DND-41 (cell line): ENCODE results near the gene HADHA.

Experiments used
- ATAC-seq: fragments of 200-7000 bp; cut with Tn5 transposase; 3 replicates; pipeline ENCODE4 v1.9.1; 2021; ENCODE audit warnings: low read depth; ENCODE audit not compliant: insufficient read depth
- DNase-seq: peaks from one replicate; pipeline ENCODE4 v3.0.0-alpha.2; 2020
- H2AFZ ChIP-seq: 2 replicates; pipeline ENCODE4 v1.6.0; 2012; ENCODE audit warnings: low read depth, low read length
- H3K27ac ChIP-seq: 2 replicates; pipeline ENCODE4 v1.5.1; 2012; ENCODE audit warnings: low read length, inconsistent platforms
- H3K27me3 ChIP-seq: fragments of 200-600 bp; sonication (generic); 2 replicates; pipeline ENCODE4 v1.6.0; 2012; ENCODE audit warnings: low read length, mild to moderate bottlenecking, inconsistent platforms; ENCODE audit not compliant: insufficient read depth, poor library complexity
- H3K36me3 ChIP-seq: 2 replicates; pipeline ENCODE4 v1.5.1; 2012; ENCODE audit warnings: low read length, inconsistent platforms; ENCODE audit not compliant: insufficient read depth
- H3K4me1 ChIP-seq: 2 replicates; pipeline ENCODE4 v1.5.1; 2012; ENCODE audit warnings: mild to moderate bottlenecking, low read length; ENCODE audit not compliant: insufficient read depth
- H3K4me2 ChIP-seq: 2 replicates; pipeline ENCODE4 v1.6.0; 2012; ENCODE audit warnings: mild to moderate bottlenecking, moderate library complexity, low read length, inconsistent platforms; ENCODE audit not compliant: insufficient read depth
- H3K4me3 ChIP-seq, 2 experiments: fragments of 200-600 bp in 1 of 2; shearing (Covaris generic) in 1 of 2; 2 replicates each; pipeline ENCODE4 v1.5.1; 2012 to 2016; ENCODE audit warnings: inconsistent platforms in 2 of 2, low read length in 2 of 2, mild to moderate bottlenecking in 2 of 2, low read depth in 1 of 2, moderate library complexity in 1 of 2
- H3K79me2 ChIP-seq: 2 replicates; pipeline ENCODE4 v1.6.0; 2012; ENCODE audit warnings: low read length, inconsistent platforms; ENCODE audit not compliant: insufficient read depth
- H3K9ac ChIP-seq: 2 replicates; pipeline ENCODE4 v1.6.0; 2012; ENCODE audit warnings: low read depth, mild to moderate bottlenecking, inconsistent platforms, low read length, moderate library complexity
- H3K9me3 ChIP-seq: 2 replicates; pipeline ENCODE4 v1.5.1; 2012; ENCODE audit warnings: low read length, moderate library complexity, mild to moderate bottlenecking, inconsistent platforms; ENCODE audit not compliant: insufficient read depth, severe bottlenecking
- H4K20me1 ChIP-seq: 2 replicates; pipeline ENCODE4 v1.6.0; 2012; ENCODE audit warnings: low read length; ENCODE audit not compliant: insufficient read depth
- EZH2 ChIP-seq: IDR thresholded peaks from 3 replicates; pipeline ENCODE4 v1.6.1; 2012; ENCODE audit warnings: borderline replicate concordance, low read depth, mild to moderate bottlenecking, moderate library complexity, low read length, inconsistent platforms; ENCODE audit not compliant: severe bottlenecking
- TF ChIP-seq, protein P1 (sequence below): IDR thresholded peaks from 2 replicates; pipeline ENCODE4 v1.5.1; 2012; ENCODE audit warnings: borderline replicate concordance, low read length, moderate library complexity, mild to moderate bottlenecking; ENCODE audit not compliant: poor library complexity, severe bottlenecking; ENCODE audit errors: extremely low read depth

HADHA gene

DNA sequence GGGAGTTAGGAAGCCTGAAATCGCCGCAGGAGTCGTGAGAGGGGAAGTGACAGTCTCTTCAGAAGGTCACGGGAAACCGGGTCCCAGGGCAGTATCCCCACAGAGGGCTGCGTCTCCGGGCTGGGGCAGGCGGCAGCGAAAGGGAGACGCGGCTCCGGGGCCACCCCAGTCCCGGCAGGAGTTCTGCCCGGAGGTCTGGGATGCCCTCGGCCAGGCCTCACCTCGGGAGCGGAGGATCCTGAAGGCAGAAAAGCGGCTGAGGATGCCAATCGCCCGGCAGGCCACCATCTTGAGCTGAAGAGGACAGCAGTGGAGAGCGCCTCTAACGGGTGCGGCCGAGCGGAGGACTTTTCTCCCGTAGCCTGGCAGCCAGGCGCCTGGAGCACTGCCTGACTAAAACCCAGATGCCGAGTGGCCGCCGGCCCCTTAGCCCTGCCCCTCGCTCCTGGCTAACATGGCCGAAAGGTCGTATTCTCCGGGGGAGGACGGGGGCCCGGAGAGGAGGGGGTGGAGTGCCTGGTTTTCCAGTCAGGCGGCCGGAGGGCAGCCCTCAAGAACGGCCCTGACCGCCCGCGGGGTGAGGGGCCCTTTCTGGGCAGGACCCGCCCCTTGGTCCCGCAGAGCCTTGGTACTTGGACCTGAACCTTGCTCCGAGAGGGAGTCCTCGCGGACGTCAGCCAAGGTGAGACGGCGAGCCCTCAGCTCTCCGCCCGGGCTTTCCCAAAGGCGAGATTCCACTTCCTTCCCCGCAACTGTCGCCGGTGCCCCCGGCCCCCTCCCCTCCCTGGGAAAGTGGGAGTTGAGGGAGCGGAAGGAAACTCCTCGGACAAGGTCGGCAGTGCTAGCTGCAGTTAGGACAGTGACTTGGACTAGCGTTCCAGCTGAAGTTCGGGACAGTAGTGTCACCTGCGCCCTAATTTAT lies at the start of gene HADHA, which contains the start of gene HADHB:
Gene HADHA, minus strand, starts transcription at position 324 of the 922 bp plus-strand sequence. Its CDS starts 36 bp downstream, at position 288.
Gene HADHB, plus strand, starts transcription at position 631 of the 922 bp plus-strand sequence. CDS start 9,316 bp downstream, outside the sequence.
- Histone ChIP-seq H3K4me1 (peaks cover 37% of the 10 kb centered on the region), H3K4me3 (peak within 1 kb of the TSS; percentile 58 to 69), H3K36me3 (peaks cover 8% of the 10 kb centered on the region; the same call in 1 of the 2 replicates), H2AFZ (peak within 1 kb of the TSS; percentile 77), H3K79me2 (peaks cover 100% of the 10 kb centered on the region), H4K20me1 (peaks cover 8% of the 10 kb centered on the region; the same call in 1 of the 2 replicates), H3K4me2 (peak within 1 kb of the TSS; percentile 95), H3K27me3 (no peaks in the 10 kb centered on the region), H3K27ac (peak within 1 kb of the TSS; percentile 97), H3K9me3 (no peaks in the 10 kb centered on the region), H3K9ac (peak within 1 kb of the TSS; percentile 79)
- TF ChIP-seq EZH2, result no peak
- TF ChIP-seq, protein P1, sequence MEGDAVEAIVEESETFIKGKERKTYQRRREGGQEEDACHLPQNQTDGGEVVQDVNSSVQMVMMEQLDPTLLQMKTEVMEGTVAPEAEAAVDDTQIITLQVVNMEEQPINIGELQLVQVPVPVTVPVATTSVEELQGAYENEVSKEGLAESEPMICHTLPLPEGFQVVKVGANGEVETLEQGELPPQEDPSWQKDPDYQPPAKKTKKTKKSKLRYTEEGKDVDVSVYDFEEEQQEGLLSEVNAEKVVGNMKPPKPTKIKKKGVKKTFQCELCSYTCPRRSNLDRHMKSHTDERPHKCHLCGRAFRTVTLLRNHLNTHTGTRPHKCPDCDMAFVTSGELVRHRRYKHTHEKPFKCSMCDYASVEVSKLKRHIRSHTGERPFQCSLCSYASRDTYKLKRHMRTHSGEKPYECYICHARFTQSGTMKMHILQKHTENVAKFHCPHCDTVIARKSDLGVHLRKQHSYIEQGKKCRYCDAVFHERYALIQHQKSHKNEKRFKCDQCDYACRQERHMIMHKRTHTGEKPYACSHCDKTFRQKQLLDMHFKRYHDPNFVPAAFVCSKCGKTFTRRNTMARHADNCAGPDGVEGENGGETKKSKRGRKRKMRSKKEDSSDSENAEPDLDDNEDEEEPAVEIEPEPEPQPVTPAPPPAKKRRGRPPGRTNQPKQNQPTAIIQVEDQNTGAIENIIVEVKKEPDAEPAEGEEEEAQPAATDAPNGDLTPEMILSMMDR, result peak; percentile 51
- ATAC-seq (peak; percentile 83), DNase-seq (peak; percentile 85)

DNA sequence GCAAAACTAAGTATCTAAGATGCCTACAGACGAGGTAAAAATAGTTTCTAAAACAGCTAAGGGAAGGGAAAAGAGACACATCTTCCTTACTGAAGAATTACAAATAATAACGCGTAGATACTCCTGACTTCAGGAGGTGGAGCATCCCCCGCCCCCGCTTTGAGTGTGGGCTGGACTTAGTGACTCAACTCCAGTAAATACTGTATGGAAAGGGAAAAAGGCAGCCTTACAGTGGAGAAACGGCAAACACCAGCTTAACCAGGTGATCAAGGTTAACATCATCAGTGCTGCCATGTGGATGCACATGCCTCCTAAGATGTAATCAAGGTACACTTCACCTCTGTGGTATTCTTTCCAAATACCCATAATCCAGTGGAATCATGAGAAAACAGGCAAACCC lies 48.2 kb upstream of the HADHA start:
- TF ChIP-seq, protein P1, result no peak
- no peak for TF ChIP-seq EZH2
- Histone ChIP-seq H3K9me3 (no peaks in the 10 kb centered on the region), H3K4me1 (no peaks in the 10 kb centered on the region), H3K79me2 (no peaks in the 10 kb centered on the region), H3K4me2 (no peak overlapping the region), H3K9ac (no peak overlapping the region), H3K27me3 (no peaks in the 10 kb centered on the region), H2AFZ (no peak overlapping the region), H3K4me3 (no peak overlapping the region), H4K20me1 (no peaks in the 10 kb centered on the region), H3K36me3 (peaks cover 8% of the 10 kb centered on the region), H3K27ac (no peak overlapping the region)
- DNase-seq (no peak), ATAC-seq (no peak)

DNA sequence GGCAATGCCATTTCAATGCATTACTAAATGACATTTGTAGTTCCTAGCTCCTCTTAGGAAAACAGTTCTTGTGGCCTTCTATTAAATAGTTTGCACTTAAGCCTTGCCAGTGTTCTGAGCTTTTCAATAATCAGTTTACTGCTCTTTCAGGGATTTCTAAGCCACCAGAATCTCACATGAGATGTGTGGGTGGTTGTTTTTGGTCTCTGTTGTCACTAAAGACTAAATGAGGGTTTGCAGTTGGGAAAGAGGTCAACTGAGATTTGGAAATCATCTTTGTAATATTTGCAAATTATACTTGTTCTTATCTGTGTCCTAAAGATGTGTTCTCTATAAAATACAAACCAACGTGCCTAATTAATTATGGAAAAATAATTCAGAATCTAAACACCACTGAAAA lies 45.6 kb upstream of the HADHA start:
- Histone ChIP-seq H3K36me3 (peaks cover 24% of the 10 kb centered on the region), H3K9me3 (no peaks in the 10 kb centered on the region)
- no peak for ATAC-seq

More for the DNA sequence above, 45.6 kb upstream of the HADHA start:
- no peak overlapping the region for H3K27ac ChIP-seq
- H3K4me1 ChIP-seq, result no peaks in the 10 kb centered on the region
- DNase-seq, result no peak
- no peak overlapping the region for H2AFZ ChIP-seq
- H3K9ac ChIP-seq, result no peak overlapping the region
- no peak for TF ChIP-seq EZH2
- TF ChIP-seq, protein P1, result no peak
- H3K4me3 ChIP-seq, result no peak overlapping the region
- no peaks in the 10 kb centered on the region for H4K20me1 ChIP-seq
- H3K79me2 ChIP-seq, result no peaks in the 10 kb centered on the region
- H3K27me3 ChIP-seq, result no peaks in the 10 kb centered on the region
- no peak overlapping the region for H3K4me2 ChIP-seq
